HEK293T (cell line): ENCODE data around the gene PCDHGB4.
"Not testable (repeated sequence)": the region's sequence is repeated elsewhere in the genome, so short reads cannot be mapped to it uniquely, and the experiment has no call there.

ENCODE experiments used
- ARNT ChIP-seq: fragments of 450-650 bp; IDR thresholded peaks from 2 replicates; pipeline ENCODE4 v1.6.1; 2017; ENCODE audit warnings: mild to moderate bottlenecking
- BHLHE40 ChIP-seq: fragments of 450-650 bp; IDR thresholded peaks from 2 replicates; pipeline ENCODE4 v1.6.1; 2016; ENCODE audit warnings: mild to moderate bottlenecking, moderate library complexity, borderline replicate concordance
- FOXA1 ChIP-seq: fragments of 450-650 bp; IDR thresholded peaks from 2 replicates; pipeline ENCODE4 v1.6.1; 2016; ENCODE audit warnings: mild to moderate bottlenecking
- FOXK2 ChIP-seq: fragments of 450-650 bp; IDR thresholded peaks from 2 replicates; pipeline ENCODE4 v1.6.1; 2016; ENCODE audit warnings: mild to moderate bottlenecking
- FOXM1 ChIP-seq: fragments of 450-650 bp; IDR thresholded peaks from 2 replicates; pipeline ENCODE4 v1.6.1; 2017; ENCODE audit warnings: mild to moderate bottlenecking, borderline replicate concordance
- HDGF ChIP-seq: fragments of 450-650 bp; IDR thresholded peaks from 2 replicates; pipeline ENCODE4 v1.6.1; 2017; ENCODE audit warnings: antibody characterized with exemption, borderline replicate concordance
- LEF1 ChIP-seq: fragments of 450-650 bp; IDR thresholded peaks from 2 replicates; pipeline ENCODE4 v1.6.1; 2017; ENCODE audit warnings: mild to moderate bottlenecking, borderline replicate concordance
- NFRKB ChIP-seq: fragments of 450-650 bp; IDR thresholded peaks from 2 replicates; pipeline ENCODE4 v1.6.1; 2016; ENCODE audit warnings: mild to moderate bottlenecking, moderate library complexity
- SP1 ChIP-seq: fragments of 450-650 bp; IDR thresholded peaks from 2 replicates; pipeline ENCODE4 v1.6.1; 2017
- SUZ12 ChIP-seq: fragments of 450-650 bp; IDR thresholded peaks from 2 replicates; pipeline ENCODE4 v1.6.1; 2016; ENCODE audit warnings: mild to moderate bottlenecking
- TF ChIP-seq, protein P1 (sequence below): fragments of 450-650 bp; IDR thresholded peaks from 2 replicates; pipeline ENCODE4 v1.6.1; 2016

DNA sequence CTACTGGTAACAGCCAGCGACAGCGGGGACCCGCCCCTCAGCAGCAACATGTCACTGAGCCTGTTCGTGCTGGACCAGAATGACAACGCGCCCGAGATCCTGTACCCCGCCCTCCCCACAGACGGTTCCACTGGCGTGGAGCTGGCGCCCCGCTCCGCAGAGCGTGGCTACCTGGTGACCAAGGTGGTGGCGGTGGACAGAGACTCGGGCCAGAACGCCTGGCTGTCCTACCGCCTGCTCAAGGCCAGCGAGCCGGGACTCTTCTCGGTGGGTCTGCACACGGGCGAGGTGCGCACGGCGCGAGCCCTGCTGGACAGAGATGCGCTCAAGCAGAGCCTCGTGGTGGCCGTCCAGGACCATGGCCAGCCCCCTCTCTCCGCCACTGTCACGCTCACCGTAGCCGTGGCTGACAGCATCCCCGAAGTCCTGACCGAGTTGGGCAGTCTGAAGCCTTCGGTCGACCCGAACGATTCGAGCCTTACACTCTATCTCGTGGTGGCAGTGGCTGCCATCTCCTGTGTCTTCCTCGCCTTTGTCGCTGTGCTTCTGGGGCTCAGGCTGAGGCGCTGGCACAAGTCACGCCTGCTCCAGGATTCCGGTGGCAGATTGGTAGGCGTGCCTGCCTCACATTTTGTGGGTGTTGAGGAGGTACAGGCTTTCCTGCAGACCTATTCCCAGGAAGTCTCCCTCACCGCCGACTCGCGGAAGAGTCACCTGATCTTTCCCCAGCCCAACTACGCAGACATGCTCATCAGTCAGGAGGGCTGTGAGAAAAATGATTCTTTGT, 7.1 kb downstream of the PCDHGB4 start:
- TF ChIP-seq, protein P1, sequence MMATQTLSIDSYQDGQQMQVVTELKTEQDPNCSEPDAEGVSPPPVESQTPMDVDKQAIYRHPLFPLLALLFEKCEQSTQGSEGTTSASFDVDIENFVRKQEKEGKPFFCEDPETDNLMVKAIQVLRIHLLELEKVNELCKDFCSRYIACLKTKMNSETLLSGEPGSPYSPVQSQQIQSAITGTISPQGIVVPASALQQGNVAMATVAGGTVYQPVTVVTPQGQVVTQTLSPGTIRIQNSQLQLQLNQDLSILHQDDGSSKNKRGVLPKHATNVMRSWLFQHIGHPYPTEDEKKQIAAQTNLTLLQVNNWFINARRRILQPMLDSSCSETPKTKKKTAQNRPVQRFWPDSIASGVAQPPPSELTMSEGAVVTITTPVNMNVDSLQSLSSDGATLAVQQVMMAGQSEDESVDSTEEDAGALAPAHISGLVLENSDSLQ, result not testable (repeated sequence)
- not testable (repeated sequence) for TF ChIP-seq BHLHE40, SUZ12, FOXA1, HDGF, FOXK2, NFRKB, LEF1, SP1, FOXM1, ARNT
